Measurements from ENCODE around the gene ITGBL1.
"Not testable (repeated sequence)": the region's sequence is repeated elsewhere in the genome, so short reads cannot be mapped to it uniquely, and the experiment has no call there.

The ITGBL1 gene

GRCh38 chr13:101514695-101515275 lies 62.3 kb downstream of the ITGBL1 start:
- peak; percentile 9 for DNase-seq

GRCh38 chr13:101515504-101515903 lies 63.0 kb downstream of the ITGBL1 start:
- no peak for DNase-seq

GRCh38 chr13:101516262-101516661 lies 63.8 kb downstream of the ITGBL1 start:
- no peak for DNase-seq

DNA sequence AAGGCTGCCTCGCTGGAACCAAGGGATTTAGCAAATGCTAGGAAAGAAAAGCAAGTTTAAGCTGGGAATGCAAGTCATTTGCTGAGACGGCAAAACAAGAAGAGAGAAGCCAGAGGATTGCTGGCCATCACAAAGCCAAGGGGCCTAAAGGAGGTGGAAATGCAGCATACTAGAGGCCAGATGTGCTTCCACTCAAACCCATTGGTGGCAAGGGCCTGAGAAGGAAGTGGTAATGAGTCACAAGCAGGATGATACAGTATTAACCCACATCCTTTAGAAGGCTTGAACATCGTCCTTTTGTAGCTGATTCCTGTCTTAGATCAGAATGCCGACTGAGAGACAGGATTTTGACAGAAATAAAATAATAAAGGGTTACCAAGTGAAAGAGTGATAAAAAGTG lies 68.2 kb downstream of the ITGBL1 start:
- peak; percentile 91 for DNase-seq

DNA sequence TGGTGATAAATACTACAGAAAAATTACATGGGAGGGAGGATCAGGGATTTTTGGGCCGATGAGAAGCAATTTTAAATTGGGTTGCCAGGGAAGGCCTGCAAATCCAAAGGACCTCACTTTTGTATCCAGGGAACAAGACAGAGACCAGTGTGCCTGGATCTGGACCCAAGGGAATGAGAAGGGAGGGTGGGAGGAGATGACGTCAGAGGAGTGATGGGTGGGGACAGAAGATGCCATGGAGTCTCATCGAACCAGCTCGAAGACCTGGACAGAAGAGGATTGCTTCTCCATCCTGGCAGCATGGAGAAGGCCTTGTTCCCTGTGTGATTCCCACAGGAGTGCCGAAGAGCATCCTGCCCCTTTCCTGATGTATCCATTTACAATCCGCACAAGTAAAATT lies 68.9 kb downstream of the ITGBL1 start:
- DNase-seq: no peak

DNA sequence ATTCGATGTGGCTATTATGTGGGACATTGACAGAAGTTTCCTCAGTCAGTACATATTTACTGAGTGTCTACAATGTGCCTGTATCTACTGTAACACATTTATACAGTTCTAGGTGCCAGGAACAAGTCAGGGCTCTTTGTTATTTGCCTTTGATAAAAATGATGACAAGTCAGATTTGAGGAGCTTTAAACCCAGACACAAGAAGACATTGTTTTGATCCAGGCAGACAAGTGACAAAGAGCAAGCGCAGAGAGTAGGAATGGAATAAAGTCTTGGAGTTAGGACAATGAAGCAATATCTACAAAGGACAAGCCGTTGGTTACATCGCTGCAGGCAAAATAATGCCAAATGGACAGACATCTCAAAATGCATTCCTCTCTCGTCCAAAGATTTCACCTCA lies 70.1 kb downstream of the ITGBL1 start:
- no peak for DNase-seq

- DNase-seq: no peak
Observed at GRCh38 chr13:101523154-101524131, 71.0 kb downstream of the ITGBL1 start.

DNA sequence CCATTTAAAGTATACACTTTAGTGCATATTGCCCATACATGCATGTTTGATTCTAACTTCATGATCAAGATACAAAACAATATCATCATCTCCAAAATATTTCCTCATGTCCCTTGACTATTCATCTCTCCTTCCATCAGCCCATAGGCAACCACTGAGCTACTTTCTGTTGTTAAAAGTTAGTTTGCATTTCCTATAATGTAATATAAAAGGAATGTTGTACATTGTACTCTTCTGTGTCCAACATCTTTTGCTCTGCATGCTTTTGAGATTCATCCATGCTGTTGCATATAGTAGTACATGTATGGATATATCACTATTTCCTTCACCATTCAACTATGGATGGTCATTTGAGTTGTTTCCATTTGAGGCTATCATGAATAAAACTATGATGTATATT lies 74.7 kb downstream of the ITGBL1 start:
- DNase-seq: no peak

DNA sequence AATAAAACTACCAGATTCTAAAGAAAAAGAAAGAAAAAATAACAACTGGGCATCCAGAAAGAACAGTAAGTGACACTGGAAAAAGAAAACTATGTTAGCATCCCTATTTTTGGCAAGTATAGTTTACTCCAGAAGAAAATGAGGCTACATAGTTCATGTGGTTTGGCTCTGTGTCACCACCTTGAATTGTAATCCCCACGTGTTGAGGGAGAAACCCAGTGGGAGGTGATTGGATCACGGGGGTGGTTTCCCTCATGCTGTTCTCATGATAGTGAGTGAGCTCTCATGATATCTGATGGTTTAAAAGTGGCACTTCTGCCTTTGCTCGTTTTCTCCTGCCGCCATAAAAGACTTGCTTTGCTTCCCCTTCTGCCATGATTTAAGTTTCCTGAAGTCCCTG lies 76.9 kb downstream of the ITGBL1 start:
- DNase-seq: peak; percentile 14

DNA sequence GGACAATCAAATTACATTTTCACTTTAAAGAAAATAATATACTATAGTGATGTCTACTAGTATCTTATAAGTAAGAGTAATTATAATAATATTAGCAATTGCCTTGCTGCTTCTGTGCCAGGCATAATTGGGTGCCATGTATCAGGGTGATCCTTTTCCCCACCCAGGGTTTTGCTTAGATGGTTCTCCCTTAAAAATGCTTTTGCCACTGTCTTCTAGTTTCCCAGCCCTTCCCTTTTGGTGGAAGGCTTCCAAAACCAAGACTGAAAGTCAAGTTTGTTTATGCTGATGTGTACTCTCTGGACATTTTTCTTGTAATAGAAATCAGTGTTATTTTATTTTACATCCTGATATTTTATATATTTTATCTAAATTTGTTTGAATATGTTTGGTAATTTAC lies 77.8 kb downstream of the ITGBL1 start:
- DNase-seq: no peak

DNA sequence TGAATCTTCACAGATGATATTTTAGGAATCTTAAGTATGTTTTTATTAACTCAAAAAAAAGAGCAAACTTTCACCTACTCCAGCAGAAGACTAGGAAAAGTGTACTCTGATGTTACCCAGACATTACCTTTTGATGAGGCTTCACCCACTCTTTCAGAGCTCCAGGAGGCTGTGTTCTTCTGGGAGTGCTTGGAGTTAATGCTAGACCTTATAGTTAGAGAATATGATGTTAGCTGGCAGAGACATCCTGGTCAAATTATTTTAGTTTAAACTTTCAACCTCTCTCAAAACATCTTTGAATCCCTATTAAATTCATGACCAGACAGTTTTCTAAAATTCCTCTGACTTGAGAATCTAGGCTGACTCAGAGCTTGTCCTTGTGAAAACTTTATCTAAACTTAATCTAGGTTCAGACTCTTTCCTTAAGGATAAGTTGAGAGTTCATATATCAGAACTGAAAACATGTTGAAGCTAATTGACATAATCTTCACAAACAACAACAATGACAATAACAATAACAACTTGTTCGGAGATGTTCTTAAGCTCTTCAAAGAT lies 82.8 kb downstream of the ITGBL1 start:
- no peak for DNase-seq

DNA sequence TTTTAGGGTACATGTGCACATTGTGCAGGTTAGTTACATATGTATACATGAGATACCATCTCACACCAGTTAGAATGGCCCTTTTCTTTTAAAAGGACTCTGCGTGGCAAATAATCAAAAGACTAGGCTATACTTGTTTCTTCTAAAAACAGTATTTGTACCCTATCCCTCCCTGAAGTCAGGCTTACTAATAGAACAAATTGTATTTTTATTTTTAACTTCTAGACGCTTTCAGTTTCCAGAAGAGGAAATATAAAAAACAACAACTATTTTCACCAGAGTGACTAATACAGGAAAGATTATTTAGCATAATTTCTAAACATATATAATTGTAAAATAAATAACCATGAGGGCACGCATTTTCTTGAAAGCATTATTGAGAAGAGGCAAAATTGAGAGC lies 83.6 kb downstream of the ITGBL1 start:
- no peak for DNase-seq

GRCh38 chr13:101544544-101544943 lies 92.1 kb downstream of the ITGBL1 start:
- DNase-seq: not testable (repeated sequence)

GRCh38 chr13:101544979-101545378 lies 92.5 kb downstream of the ITGBL1 start:
- no peak for DNase-seq

- no peak for DNase-seq
Observed at GRCh38 chr13:101545521-101545920, 93.0 kb downstream of the ITGBL1 start.

- DNase-seq: no peak
Observed at GRCh38 chr13:101552286-101552685, 99.8 kb downstream of the ITGBL1 start.

- no peak for DNase-seq
Observed at GRCh38 chr13:101552786-101553185, 100.3 kb downstream of the ITGBL1 start.

DNA sequence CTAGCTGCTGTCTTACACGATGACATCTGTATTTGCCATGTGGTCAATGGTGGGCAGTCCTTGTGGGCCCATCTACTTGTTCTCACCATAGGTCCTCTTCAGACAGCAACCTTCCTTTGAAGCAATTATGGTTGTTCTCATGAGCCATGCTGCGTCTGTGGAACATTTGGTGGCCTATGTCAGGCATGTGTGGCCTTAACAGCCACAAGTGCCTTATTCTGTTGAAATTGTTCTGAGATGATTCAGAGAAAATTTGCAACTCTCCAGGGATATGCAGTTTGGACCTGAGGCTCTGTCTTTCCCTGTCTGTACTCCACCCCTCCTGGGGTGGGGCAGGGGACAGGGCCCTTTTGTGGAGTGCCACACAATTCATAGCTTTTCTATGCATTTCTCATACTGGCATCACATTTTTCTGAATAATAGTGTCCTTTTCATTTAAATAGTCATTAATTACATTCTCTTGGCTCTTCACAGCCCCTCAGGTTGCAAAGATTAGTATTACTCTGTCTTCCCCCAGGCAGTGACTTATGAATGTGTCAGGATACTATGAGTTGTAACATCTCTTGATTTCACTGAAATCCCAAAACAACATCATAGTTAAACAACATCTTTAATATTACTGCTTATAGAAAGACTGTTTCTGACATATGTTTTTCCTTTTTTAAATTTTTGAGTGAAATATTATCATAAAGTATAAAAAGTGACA lies 102.1 kb downstream of the ITGBL1 start:
- no peak for DNase-seq

- no peak for DNase-seq
Observed at GRCh38 chr13:101555610-101556009, 103.1 kb downstream of the ITGBL1 start.

DNA sequence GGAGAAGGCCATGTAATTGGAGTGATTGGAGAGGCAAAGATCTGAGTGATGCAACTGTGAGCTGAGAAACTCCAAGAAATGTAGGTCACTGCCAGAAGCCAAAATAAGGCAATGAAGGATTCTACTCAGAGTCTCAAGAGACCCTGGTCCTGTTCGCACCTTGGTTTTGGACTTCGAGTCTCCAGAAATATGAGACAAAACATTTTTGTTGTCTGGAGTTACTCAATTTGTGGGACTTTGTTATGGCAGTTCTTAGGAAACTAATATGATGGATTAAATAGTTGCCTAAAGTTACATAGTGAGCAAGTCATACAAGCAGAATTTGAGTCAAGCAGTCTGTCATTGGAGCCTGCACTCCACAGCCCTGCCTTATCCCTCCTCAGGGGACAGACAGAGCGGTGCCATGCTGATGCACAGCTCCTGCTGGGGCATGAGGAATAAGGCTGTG lies 104.2 kb downstream of the ITGBL1 start:
- no peak for DNase-seq

DNA sequence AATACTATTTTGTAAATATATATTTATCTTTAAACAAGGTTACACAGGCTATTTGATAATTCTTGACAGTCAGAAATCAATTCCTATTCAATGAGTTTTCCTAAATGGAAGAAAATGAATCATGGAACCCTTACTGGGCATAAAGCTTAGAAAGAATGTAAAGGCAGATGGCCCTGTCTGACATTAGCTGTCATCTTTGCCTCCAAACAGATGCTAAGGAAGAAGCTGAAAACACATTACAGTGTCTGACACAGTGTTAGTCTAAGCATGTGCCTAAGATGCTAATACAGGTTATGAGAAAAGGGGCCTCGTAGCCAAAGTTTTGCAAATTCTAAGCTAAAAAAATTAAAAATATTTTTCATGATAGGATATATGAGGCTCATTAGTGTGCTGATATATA lies 112.8 kb downstream of the ITGBL1 start:
- DNase-seq: no peak

DNA sequence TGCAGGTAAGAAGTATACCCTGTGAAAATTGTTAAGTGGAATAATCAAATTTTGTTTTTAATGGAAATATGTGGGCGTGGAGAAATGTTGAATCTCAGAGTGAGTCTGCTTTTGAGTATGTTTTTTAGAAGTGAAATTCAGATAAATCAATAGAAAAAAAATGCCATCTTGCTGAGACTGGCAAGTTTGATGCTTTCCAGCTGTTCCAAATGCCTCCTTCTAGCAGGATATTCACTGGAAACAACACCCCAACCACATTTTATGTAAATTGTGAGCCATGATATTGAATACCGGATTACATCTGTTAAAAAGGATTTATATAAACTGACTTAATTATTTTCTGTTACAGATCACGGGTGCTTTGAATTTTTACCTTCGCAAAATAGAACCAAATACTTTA lies 115.4 kb downstream of the ITGBL1 start:
- DNase-seq: no peak

DNA sequence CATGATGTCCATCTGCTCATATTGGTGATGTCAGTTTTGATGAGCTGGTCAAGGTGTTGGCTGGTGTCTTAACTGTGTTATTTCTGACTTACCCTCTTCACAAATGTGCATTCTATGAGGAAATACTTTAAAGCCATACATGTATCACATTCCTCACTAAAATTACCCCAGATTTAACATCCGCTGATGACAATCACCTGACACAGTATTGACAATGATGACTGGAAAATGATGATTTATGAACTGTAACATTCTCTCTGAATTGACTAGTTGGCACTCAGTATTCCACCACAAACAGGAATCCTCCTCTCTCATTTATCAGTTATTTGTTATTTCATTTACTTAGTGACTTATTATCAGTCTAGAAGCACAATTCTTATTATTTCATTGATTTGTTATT lies 117.3 kb downstream of the ITGBL1 start:
- no peak for DNase-seq
